PFSK-1 (cell line): ENCODE data around the gene PANX1.

ENCODE experiments used
- POLR2AphosphoS5 ChIP-seq: IDR thresholded peaks from 2 replicates; pipeline ENCODE4 v1.6.1; 2012; ENCODE audit warnings: low read depth, mild to moderate bottlenecking, control low read depth, low read length, moderate library complexity
- REST ChIP-seq, 2 experiments: IDR thresholded peaks; 2 replicates each; pipeline versions ENCODE4 v1.6.1 to v1.8.0; 2011 to 2012; ENCODE audit warnings: low read depth in 2 of 2, low read length in 2 of 2, control low read depth in 1 of 2, inconsistent platforms in 1 of 2, mild to moderate bottlenecking in 1 of 2, moderate library complexity in 1 of 2; ENCODE audit not compliant: insufficient read depth in 1 of 2
- SIN3A ChIP-seq: IDR thresholded peaks from 2 replicates; pipeline ENCODE4 v1.6.1; 2012; ENCODE audit warnings: mild to moderate bottlenecking, low read length, moderate library complexity, borderline replicate concordance; ENCODE audit not compliant: insufficient read depth
- TAF1 ChIP-seq: IDR thresholded peaks from 2 replicates; pipeline ENCODE4 v1.6.1; 2012; ENCODE audit warnings: low read length, control low read depth, borderline replicate concordance; ENCODE audit not compliant: insufficient read depth

GRCh38 chr11:94175535-94175934, 46.9 kb downstream of the PANX1 start:
- TF ChIP-seq POLR2AphosphoS5, result no peak
- TF ChIP-seq REST (IDR thresholded peaks at IDR 0.05; ENCODE audit: insufficient read depth in 1 of 2, low read depth in 2 of 2, low read length in 2 of 2), result no peak
- no peak for TF ChIP-seq SIN3A
- no peak for TF ChIP-seq TAF1
